NCI-H146 treated with DMSO at 0.1 percent for 48 hours (cell line): ENCODE measurements around the gene HAGH.
"Not testable (repeated sequence)": the region's sequence is repeated elsewhere in the genome, so short reads cannot be mapped to it uniquely, and the experiment has no call there.

Experiments
- DNase-seq: peaks from one replicate; lab custom pipeline; 2025; ENCODE audit not compliant: unreplicated experiment; lab: John Stamatoyannopoulos, UW

The HAGH gene

DNA sequence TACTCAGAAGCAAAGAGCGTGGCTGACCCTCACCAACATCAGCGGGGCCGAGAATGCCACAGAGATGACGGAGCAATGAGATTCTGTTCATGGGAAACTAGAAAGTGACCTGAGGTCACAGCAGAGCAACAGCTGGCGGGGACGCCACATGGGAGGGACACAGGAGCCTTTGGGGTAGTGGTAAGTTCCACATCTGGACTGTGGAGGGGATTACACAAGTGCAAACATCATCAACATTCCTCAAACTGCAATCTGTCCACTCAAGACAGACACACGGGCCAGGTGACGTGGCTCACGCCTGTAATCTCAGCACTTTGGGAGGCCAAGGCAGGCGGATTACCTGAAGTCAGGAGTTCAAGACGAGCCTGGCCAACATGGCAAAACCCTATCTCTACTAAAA, 11.2 kb downstream of the HAGH start:
- DNase-seq, result no peak

- peak; percentile 82 for DNase-seq
These were observed 13.9 kb downstream of the HAGH start for GRCh38 chr16:1812732-1813163.

DNA sequence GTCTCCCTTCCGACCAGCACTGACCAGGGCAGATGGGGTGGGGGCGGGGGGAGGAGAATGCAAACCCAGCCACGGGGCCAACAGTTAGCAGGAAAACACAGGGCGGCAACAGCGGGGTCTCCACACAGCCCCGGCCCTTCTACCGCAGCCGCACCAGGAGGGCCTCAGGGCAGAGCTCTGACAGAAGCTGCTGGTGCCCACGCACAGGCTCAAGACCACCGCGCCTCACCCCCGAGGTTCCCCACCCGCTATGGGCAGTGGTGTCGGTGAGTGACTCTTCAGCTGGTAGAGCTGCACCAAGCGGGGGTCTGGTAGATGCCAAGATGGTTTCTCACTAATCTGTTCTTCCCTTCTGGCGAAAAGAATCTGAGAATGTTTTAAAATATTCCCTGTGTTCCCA, 16.1 kb downstream of the HAGH start:
- no peak for DNase-seq

- DNase-seq, result no peak
These were observed 16.5 kb downstream of the HAGH start for GRCh38 chr16:1810106-1810505.

GRCh38 chr16:1809281-1809801, 17.3 kb downstream of the HAGH start:
- DNase-seq, result no peak

GRCh38 chr16:1808691-1809090, 17.9 kb downstream of the HAGH start:
- DNase-seq, result no peak

DNA sequence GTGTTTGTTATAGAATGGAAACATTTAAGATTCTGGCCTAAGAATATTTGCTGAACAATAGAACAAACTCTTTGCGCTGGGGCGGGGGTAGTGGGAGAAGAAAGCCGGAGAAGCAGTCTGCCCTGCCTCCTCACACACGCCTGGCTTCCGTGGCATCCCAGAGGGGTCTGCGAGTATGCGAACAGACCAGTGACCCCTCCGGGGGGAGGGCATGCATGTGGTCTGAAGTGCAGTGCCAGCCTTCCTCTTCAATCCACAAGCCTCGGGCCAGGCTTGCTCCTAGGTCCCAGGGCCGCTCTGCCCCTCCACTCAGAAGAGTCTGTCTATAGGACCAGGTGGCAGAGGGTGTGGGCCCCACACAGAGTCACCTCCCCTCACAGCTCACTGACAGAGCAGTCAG, 19.0 kb downstream of the HAGH start:
- no peak for DNase-seq

GRCh38 chr16:1800701-1801100, 25.9 kb downstream of the HAGH start:
- DNase-seq, result no peak

DNA sequence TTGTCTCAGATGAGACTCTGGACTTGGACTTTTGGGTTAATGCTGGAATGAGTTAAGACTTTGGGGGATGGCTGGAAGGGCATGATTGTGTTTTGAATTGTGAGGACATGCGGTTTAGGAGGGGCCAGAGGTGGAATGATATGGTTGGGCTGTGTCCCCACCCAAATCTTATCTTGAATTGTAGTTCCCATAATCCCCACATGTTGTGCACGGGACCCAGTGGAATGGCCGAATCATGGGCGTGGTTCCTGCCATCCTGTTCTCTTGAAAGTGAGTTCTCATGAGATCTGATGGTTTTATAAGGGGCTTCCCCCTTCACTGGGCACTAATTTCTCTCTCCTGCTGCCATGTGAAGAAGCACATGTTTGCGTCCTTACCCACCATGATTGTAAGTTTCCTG, 27.4 kb downstream of the HAGH start:
- DNase-seq, result not testable (repeated sequence)

GRCh38 chr16:1794908-1795666, 31.5 kb downstream of the HAGH start:
- DNase-seq, result no peak

- no peak for DNase-seq
These were observed 32.3 kb downstream of the HAGH start for GRCh38 chr16:1794221-1794871.

DNA sequence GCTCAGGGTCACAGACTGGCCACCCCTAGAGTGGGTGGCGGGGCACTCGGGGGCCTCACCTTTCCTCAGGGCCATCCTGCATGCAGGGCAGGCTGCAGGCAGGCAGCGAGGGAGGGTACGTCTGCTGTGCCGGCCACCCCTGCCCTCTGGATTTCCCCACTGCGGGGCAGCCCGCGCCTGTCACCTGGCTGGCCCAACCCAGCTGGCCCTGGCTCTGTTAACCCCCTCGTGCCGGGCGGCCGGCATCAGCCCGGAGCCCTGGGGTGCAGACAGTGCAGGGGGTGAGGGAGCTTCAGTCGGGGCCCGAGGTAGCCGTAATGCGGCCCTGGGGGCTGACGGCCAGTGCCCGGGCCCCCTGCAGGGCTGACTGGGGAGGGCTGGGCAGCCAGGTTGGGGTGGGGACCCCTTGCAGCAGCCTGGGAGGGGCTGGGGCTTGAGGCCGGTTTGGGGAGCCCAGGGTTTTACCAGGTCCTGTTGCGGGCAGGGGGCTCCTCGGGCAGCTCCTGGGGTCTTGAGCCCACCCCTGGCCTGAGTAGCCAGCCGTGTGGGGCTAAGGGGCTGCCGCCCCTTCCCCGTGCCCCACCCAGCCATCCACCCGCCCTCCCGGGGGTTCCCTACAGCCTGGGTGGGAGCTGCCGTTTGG, 32.9 kb downstream of the HAGH start, which contains the start of gene IGFALS:
TSS of gene IGFALS (minus strand) at position 128 of the 643 bp plus-strand sequence. CDS start at position 75, 53 bp downstream.
- DNase-seq, result no peak

- no peak for DNase-seq
These were observed 33.6 kb downstream of the HAGH start for GRCh38 chr16:1792836-1793577.

- no peak for DNase-seq
These were observed 34.4 kb downstream of the HAGH start for GRCh38 chr16:1791943-1792812.

DNA sequence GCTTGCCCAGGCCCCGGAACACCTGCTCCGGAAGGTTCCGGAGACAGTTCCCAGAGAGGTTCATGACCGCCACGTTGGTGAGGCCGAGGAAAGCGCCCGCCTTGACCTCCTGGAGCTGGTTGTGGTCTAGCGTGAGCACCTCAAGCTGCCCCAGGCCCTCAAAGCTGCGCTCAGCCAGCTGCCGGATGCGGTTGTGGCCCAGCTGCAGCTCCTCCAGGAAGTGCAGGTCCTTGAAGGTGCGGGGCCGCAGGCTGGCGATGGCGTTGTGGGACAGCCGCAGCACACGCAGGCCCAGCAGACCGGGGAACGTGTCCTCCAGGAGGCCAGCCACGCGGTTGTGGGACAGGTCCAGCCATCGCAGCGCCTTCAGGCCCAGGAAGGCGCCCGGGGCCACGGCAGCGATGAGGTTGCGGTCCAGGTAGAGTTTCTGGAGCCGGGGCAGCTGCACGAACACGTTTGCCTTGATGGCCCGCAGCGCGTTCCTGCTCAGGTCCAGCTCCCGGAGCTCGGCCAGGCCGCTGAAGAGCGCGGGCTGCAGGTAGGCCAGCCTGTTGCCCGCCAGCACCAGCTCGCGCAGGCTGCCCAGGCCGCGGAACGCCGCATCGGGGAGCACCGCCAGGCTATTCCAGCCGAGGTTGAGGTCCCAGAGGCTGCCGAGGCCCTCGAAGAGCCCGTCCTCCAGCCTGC, 35.2 kb downstream of the HAGH start:
- no peak for DNase-seq

DNA sequence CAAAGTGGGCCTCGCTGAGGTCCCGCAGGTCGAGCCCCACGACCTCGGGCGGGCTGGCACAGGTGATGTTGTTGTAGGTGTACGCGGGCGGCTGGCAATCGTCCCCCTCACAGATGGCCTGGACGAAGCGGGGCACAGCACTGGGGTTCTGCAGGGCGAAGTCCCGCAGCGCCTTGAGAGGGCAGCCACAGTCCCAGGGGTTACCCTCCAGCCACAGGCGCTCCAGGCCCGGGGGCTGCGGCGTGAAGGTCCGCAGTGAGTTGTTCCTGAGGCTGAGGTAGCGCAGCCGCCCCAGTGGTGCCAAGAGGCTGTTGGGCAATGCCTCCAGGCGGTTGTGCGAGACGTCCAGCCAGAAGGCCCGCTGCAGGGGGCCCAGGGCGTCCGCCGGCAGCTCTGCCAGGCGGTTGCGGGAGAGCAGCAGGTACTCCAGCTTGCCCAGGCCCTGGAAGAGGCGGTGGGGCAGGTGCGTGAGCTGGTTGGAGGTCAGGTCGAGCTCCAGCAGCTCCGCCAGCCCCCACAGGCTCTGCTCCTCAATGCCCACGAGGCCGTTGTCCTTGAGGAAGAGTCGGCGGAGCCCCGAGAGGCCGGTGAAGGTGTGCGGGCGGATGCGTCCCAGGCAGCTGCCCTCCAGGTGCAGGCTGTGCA, 35.9 kb downstream of the HAGH start:
- no peak for DNase-seq

GRCh38 chr16:1790261-1790610, 36.4 kb downstream of the HAGH start:
- no peak for DNase-seq

DNA sequence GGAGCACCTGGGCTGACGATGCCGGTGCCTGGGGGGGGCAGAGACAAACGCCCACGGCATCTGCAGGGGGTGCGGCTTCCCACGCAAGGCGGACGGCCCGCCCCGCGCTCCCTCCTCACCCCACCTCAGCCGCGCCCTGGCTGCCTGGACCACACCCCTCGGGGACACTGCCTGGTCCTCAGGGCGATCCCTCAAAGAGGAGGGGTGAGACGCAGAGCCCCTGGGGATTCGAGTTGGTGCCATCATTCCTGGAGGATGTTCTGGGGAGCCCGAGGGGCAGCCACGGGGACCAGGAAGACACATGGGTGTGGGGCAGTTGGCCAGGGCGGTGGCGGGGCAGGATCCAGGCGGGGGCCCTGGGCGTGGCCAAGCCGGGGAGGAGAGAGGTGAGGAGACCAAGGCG, 37.0 kb downstream of the HAGH start:
- DNase-seq, result no peak

GRCh38 chr16:1788708-1789100, 37.9 kb downstream of the HAGH start:
- DNase-seq, result no peak
